ENCODE data around the gene KIF25.

DNA sequence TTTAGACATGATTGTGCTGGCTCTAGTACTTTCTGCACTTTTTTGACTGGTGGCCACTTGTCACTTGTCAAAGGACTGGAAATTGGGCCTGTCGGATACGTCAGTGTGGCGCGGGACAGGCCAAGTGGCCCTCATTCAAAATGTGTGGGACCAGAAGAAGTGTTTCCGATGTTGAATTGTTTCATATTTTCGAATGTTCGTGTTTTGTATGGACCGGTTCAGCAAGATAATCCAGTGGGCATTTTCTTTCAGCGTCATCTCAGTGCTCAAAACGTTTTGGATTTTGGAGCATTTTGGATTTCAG, 3.5 kb downstream of the KIF25 start:
- TF ChIP-seq ZNF8 (CRISPR knock-in tag; IDR thresholded peaks at IDR 0.05) (no peak), OSR1 (CRISPR knock-in tag; IDR thresholded peaks at IDR 0.05) (no peak), ZFP3 (CRISPR knock-in tag; IDR thresholded peaks at IDR 0.05) (no peak), TCF4 (CRISPR knock-in tag; IDR thresholded peaks at IDR 0.05; ENCODE audit: borderline replicate concordance) (no peak), BACH2 (CRISPR knock-in tag; IDR thresholded peaks at IDR 0.05; ENCODE audit: borderline replicate concordance) (no peak), ARNTL (CRISPR knock-in tag; IDR thresholded peaks at IDR 0.05; ENCODE audit: borderline replicate concordance, low read depth) (no peak), SNAI2 (CRISPR knock-in tag; IDR thresholded peaks at IDR 0.05) (no peak), ZFP30 (CRISPR knock-in tag; IDR thresholded peaks at IDR 0.05) (no peak)
- TF ChIP-seq, protein P1, sequence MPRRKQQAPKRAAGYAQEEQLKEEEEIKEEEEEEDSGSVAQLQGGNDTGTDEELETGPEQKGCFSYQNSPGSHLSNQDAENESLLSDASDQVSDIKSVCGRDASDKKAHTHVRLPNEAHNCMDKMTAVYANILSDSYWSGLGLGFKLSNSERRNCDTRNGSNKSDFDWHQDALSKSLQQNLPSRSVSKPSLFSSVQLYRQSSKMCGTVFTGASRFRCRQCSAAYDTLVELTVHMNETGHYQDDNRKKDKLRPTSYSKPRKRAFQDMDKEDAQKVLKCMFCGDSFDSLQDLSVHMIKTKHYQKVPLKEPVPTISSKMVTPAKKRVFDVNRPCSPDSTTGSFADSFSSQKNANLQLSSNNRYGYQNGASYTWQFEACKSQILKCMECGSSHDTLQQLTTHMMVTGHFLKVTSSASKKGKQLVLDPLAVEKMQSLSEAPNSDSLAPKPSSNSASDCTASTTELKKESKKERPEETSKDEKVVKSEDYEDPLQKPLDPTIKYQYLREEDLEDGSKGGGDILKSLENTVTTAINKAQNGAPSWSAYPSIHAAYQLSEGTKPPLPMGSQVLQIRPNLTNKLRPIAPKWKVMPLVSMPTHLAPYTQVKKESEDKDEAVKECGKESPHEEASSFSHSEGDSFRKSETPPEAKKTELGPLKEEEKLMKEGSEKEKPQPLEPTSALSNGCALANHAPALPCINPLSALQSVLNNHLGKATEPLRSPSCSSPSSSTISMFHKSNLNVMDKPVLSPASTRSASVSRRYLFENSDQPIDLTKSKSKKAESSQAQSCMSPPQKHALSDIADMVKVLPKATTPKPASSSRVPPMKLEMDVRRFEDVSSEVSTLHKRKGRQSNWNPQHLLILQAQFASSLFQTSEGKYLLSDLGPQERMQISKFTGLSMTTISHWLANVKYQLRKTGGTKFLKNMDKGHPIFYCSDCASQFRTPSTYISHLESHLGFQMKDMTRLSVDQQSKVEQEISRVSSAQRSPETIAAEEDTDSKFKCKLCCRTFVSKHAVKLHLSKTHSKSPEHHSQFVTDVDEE (CRISPR knock-in tag; IDR thresholded peaks at IDR 0.05) = no peak
